K562 (cell line): ENCODE measurements around the gene NRP1. TPM values are rescaled to one million over a fixed set of nuclear protein-coding genes. Genes with fewer than 3 reads are reported as not detected.

Experiments
- ATAC-seq: fragments of 200-7000 bp; cut with Tn5 transposase; 3 replicates; pipeline ENCODE4 v1.9.1; 2020; ENCODE audit warnings: moderate library complexity
- BruUV-seq: library from RNA; stranded (reverse); fragments of 400-500 nt; replicated peaks from 2 replicates; lab custom pipeline; 2021; lab: Mats Ljungman, UMichigan
- CTCF ChIA-PET: fragments of 300-600 bp; formaldehyde crosslinking; extraction: SDS; loops from one replicate; lab custom pipeline; 2021; ENCODE audit warnings: low intra/inter-chr PET ratio; lab: Yijun Ruan, JAX
- POLR2A ChIA-PET: fragments of 300-600, 350-650 bp; sonication (Branson Sonifier 250); formaldehyde crosslinking; extraction: SDS; loops from one replicate; lab custom pipeline; 2021; ENCODE audit warnings: antibody characterized with exemption, inconsistent platforms; lab: Yijun Ruan, JAX
- DNase-seq, 4 experiments: peaks; one replicate each; pipeline versions ENCODE4 v3.0.0 to v3.0.0-alpha.2; 2011 to 2018; ENCODE audit warnings: low spot score in 3 of 4, mixed read lengths in 3 of 4; ENCODE audit errors: extremely low read depth in 1 of 4
- FAIRE-seq: peaks from 2 replicates; lab custom pipeline; 2011; peaks lifted over from hg19 to GRCh38; lab: Jason Lieb, UNC
- H2AFZ ChIP-seq: 2 replicates; pipeline ENCODE4 v1.6.0; 2011; ENCODE audit warnings: low read depth, low read length, control low read depth, inconsistent platforms
- H3K27ac ChIP-seq: fragments of 200-600 bp; 3 replicates; pipeline ENCODE4 v1.8.0; 2011; ENCODE audit warnings: low read depth, mild to moderate bottlenecking, control low read depth, inconsistent platforms, low read length, moderate library complexity, mixed read lengths; ENCODE audit errors: extremely low read depth
- H3K27me3 ChIP-seq, 2 experiments: fragments of 300-600 bp in 1 of 2; 2 replicates in 1 of 2; 3 replicates in 1 of 2; pipeline versions ENCODE4 v1.6.0 to v1.8.0; 2011; ENCODE audit warnings: inconsistent platforms in 2 of 2, low read length in 2 of 2, mild to moderate bottlenecking in 1 of 2, mixed read lengths in 1 of 2, moderate library complexity in 1 of 2; ENCODE audit not compliant: control insufficient read depth in 2 of 2, insufficient read depth in 2 of 2
- H3K36me3 ChIP-seq: fragments of 300-600 bp; 3 replicates; pipeline ENCODE4 v1.8.0; 2011; ENCODE audit warnings: mild to moderate bottlenecking, low read length, inconsistent platforms; ENCODE audit not compliant: control insufficient read depth, insufficient read depth
- H3K4me1 ChIP-seq, 2 experiments: fragments of 200-600 bp in 1 of 2; replicated peaks in 1 of 2; 2 replicates in 1 of 2; 3 replicates in 1 of 2; pipeline versions ENCODE4 v1.5.1 to v1.8.0; 2011; ENCODE audit warnings: inconsistent platforms in 2 of 2, low read length in 2 of 2, mild to moderate bottlenecking in 1 of 2, mixed read lengths in 1 of 2, moderate library complexity in 1 of 2; ENCODE audit not compliant: control insufficient read depth in 2 of 2, insufficient read depth in 2 of 2
- H3K4me2 ChIP-seq: 2 replicates; pipeline ENCODE4 v1.6.1; 2011; ENCODE audit warnings: low read length, control low read depth, inconsistent platforms, mixed read lengths; ENCODE audit not compliant: insufficient read depth
- H3K4me3 ChIP-seq: fragments of 200-600 bp; sonication (generic), shearing (Covaris generic); 2 replicates; pipeline ENCODE4 v1.5.1; 2016; ENCODE audit warnings: control low read depth, inconsistent platforms
- H3K79me2 ChIP-seq: fragments of 200-600 bp; 3 replicates; pipeline ENCODE4 v1.8.0; 2011; ENCODE audit warnings: low read length, inconsistent platforms; ENCODE audit not compliant: control insufficient read depth, insufficient read depth
- H3K9ac ChIP-seq, 2 experiments: 2 replicates each; pipeline versions ENCODE4 v1.6.0 to v1.6.1; 2011; ENCODE audit warnings: low read depth in 2 of 2, low read length in 2 of 2, control low read depth in 1 of 2, inconsistent platforms in 1 of 2, mild to moderate bottlenecking in 1 of 2, mixed read lengths in 1 of 2; ENCODE audit not compliant: insufficient read depth in 1 of 2
- H3K9me1 ChIP-seq: one replicate; pipeline ENCODE4 v1.6.0; 2011; ENCODE audit warnings: inconsistent platforms, mild to moderate bottlenecking, low read length, moderate library complexity; ENCODE audit not compliant: control insufficient read depth, insufficient read depth
- H3K9me3 ChIP-seq: replicated peaks from 2 replicates; pipeline ENCODE4 v1.5.1; 2011; ENCODE audit warnings: low read depth, low read length, inconsistent platforms; ENCODE audit not compliant: control insufficient read depth, insufficient read depth
- H4K20me1 ChIP-seq: replicated peaks from 2 replicates; pipeline ENCODE4 v1.6.1; 2011; ENCODE audit warnings: low read length, inconsistent platforms, mixed read lengths; ENCODE audit not compliant: control insufficient read depth, insufficient read depth
- ATF7 ChIP-seq: fragments of 450-650 bp; IDR thresholded peaks from 2 replicates; pipeline ENCODE4 v1.7.1; 2014; ENCODE audit warnings: mild to moderate bottlenecking, moderate library complexity
- CBFA2T2 ChIP-seq: fragments of 450-650 bp; conservative IDR thresholded peaks from 2 replicates; pipeline ENCODE4 v1.6.1; 2017; ENCODE audit warnings: mild to moderate bottlenecking
- KAT2B ChIP-seq: IDR thresholded peaks from one replicate; pipeline ENCODE4 v1.6.1; 2012; ENCODE audit warnings: low read depth, mild to moderate bottlenecking, control low read depth, inconsistent platforms, low read length, moderate library complexity
- NFRKB ChIP-seq: fragments of 450-650 bp; IDR thresholded peaks from 2 replicates; pipeline ENCODE4 v1.6.1; 2016; ENCODE audit warnings: low read depth
- SNRNP70 ChIP-seq: fragments of 200-400 bp; formaldehyde crosslinking; optimal IDR thresholded peaks from 2 replicates; pipeline ENCODE3; 2017; ENCODE audit warnings: low read depth, low read length
- ZKSCAN8 ChIP-seq: fragments of 200-800 bp; sonication (Bioruptor generic); IDR thresholded peaks from 2 replicates; pipeline ENCODE4 v1.6.1; 2016; ENCODE audit warnings: missing genetic modification characterization, missing compliant biosample characterization
- ZNF12 ChIP-seq: sonication (generic); formaldehyde crosslinking; IDR thresholded peaks from 2 replicates; pipeline ENCODE4 v1.4.0; 2020; ENCODE audit warnings: mild to moderate bottlenecking, missing genetic modification reagents
- ZNF395 ChIP-seq: fragments of 200-800 bp; sonication (Bioruptor generic); IDR thresholded peaks from 2 replicates; pipeline ENCODE4 v1.6.1; 2017; ENCODE audit warnings: missing genetic modification characterization, missing compliant biosample characterization
- ZNF431 ChIP-seq: sonication (generic); formaldehyde crosslinking; IDR thresholded peaks from 2 replicates; pipeline ENCODE4 v1.8.0; 2022; ENCODE audit warnings: mild to moderate bottlenecking, missing genetic modification reagents
- ZNF589 ChIP-seq: fragments of 200-800 bp; sonication (Bioruptor generic); IDR thresholded peaks from 2 replicates; pipeline ENCODE4 v1.6.1; 2016; ENCODE audit warnings: low read depth, missing genetic modification characterization, missing compliant biosample characterization
- WGBS: fragments of 100-300 bp; shearing (Covaris generic); methylation state at CpG from one replicate; pipeline ENCODE4 v1.1.6; 2016; ENCODE audit warnings: low coverage, mixed read lengths; ENCODE audit not compliant: insufficient coverage; ENCODE audit errors: missing lambda C conversion rate; 5-methylcytosine and 5-hydroxymethylcytosine counted together
- in situ Hi-C: fragments of 300-500 bp; cut with MboI; formaldehyde crosslinking; loops from 4 replicates; pipeline ENCODE4 v1.15.0; 2018; ENCODE audit warnings: inconsistent platforms, mixed read lengths
- intact Hi-C: fragments of 100-400 bp; cut with micrococcal nuclease; formaldehyde crosslinking; loops from 2 replicates; pipeline ENCODE4 v1.14.2; 2022
- polyA plus RNA-seq, 8 experiments: library from polyadenylated mRNA; depleted of rRNA in 4 of 8; stranded (reverse) in 5 of 8; unstranded in 3 of 8; fragments of >200 nt; fragmentation: Nextera tagmentation in 2 of 8; fragmentation: Illumina TruSeq in 1 of 8; extraction: Ambion mirVana in 2 of 8; extraction: Trizol in 1 of 8; gene quantifications; 2 replicates each; pipeline versions ENCODE4 v1.2.1 to v1.2.3, GENCODE V29; 2011 to 2014; ENCODE audit warnings: inconsistent platforms in 1 of 8, missing spikeins in 1 of 8
- total RNA-seq, 7 experiments: library from RNA; depleted of rRNA in 6 of 7; stranded (reverse); fragments of >200 nt in 6 of 7; fragmentation: Illumina TruSeq in 2 of 7; extraction: Trizol in 2 of 7; gene quantifications; 2 replicates each; pipeline versions ENCODE4 v1.2.1 to v1.2.3, GENCODE V29; 2011 to 2021; ENCODE audit warnings: low replicate concordance in 1 of 7

The NRP1 gene
- total and polyA plus RNA-seq, 9 of the 15 experiments (the other 6 are each of a cell fraction or from before 2014, with no cell fraction given) = 0.01 to 0.38 (median 0.04) TPM; not detected in 5

GRCh38 chr10:33153968-33154327 is 180.5 kb downstream of the NRP1 start:
- in situ Hi-C loops = no loop called here
- H3K4me2 ChIP-seq = no peak overlapping the region
- TF ChIP-seq KAT2B = no peak
- no peak for TF ChIP-seq ZNF431 (CRISPR knock-in tag)
- TF ChIP-seq ATF7 = no peak
- TF ChIP-seq ZKSCAN8 (CRISPR knock-in tag) = no peak
- TF ChIP-seq ZNF12 (CRISPR knock-in tag) = no peak
- no peak for TF ChIP-seq CBFA2T2
- TF ChIP-seq SNRNP70 = no peak
- no peak for TF ChIP-seq ZNF395 (CRISPR knock-in tag)
- TF ChIP-seq NFRKB = no peak
- TF ChIP-seq ZNF589 = no peak
- no peaks in the 10 kb centered on the region for H3K9me1 ChIP-seq
- no peak overlapping the region for H3K9ac ChIP-seq
- H3K27me3 ChIP-seq = 0 out of 5 replicates have a peak, but pooled peaks cover 0 to 2% of the 10 kb centered on the region in 2 experiments
- no peaks in the 10 kb centered on the region for H3K4me1 ChIP-seq
- FAIRE-seq (no peak), DNase-seq (no peak), ATAC-seq (no peak)
- H4K20me1 ChIP-seq = no peaks in the 10 kb centered on the region
- H3K27ac ChIP-seq = no peak overlapping the region
- ChIA-PET CTCF (no interaction called here), POLR2A (interaction anchor here (1.6 kb wide), 1 partner anchor 13 kb away, joined by 3 read pairs; no protein-coding TSS in a partner anchor)
- H3K9me3 ChIP-seq = no peaks in the 10 kb centered on the region
- no TSS peak for BruUV-seq
- intact Hi-C loops = no loop called here
- 0% methylated on average over 3 of the region's 3 CpGs for WGBS
- no peaks in the 10 kb centered on the region for H3K79me2 ChIP-seq
- H2AFZ ChIP-seq = no peak overlapping the region
- H3K4me3 ChIP-seq = no peak overlapping the region
- H3K36me3 ChIP-seq = no peaks in the 10 kb centered on the region
